Vagina (tissue), 2 donors: Measurements from ENCODE around the gene KCNJ18. TPM values are rescaled to one million over a fixed set of nuclear protein-coding genes. Genes with fewer than 3 reads are reported as not detected.
"Not testable (repeated sequence)": the region's sequence is repeated elsewhere in the genome, so short reads cannot be mapped to it uniquely, and the experiment has no call there.

ENCODE experiments used
- DNase-seq, 2 donors: peaks; one replicate each; pipeline ENCODE4 v3.0.0-alpha.2; 2017; ENCODE audit errors: extremely low spot score in 2 of 2
- H3K27ac ChIP-seq: fragments of 200-600 bp; sonication (generic); one replicate; pipeline ENCODE4 v1.5.1; 2019
- H3K27me3 ChIP-seq: fragments of 200-600 bp; sonication (generic); one replicate; pipeline ENCODE4 v1.5.1; 2019
- H3K36me3 ChIP-seq, 2 donors: fragments of 200-600 bp; sonication (generic); one replicate each; pipeline ENCODE4 v1.5.1; 2017 to 2019
- H3K4me1 ChIP-seq: fragments of 200-600 bp; sonication (generic); one replicate; pipeline ENCODE4 v1.5.1; 2019
- H3K4me3 ChIP-seq, 2 donors: fragments of 200-600 bp; sonication (generic); 1 replicate in 1 of 2; 2 replicates in 1 of 2; pipeline ENCODE4 v1.5.1; 2016 to 2019
- H3K9me3 ChIP-seq: fragments of 200-600 bp; sonication (generic); one replicate; pipeline ENCODE4 v1.5.1; 2019
- CTCF ChIP-seq, 3 experiments: fragments of 450-650 bp in 2 of 3; fragments of 200-600 bp in 1 of 3; sonication (generic) in 1 of 3; IDR thresholded peaks; one replicate each; pipeline ENCODE4 v1.5.1; 2017 to 2019; ENCODE audit warnings: antibody characterized with exemption in 3 of 3, mild to moderate bottlenecking in 2 of 3, moderate library complexity in 2 of 3
- POLR2A ChIP-seq, 2 donors: fragments of 450-650 bp; IDR thresholded peaks; one replicate each; pipeline ENCODE4 v1.6.1; 2017; ENCODE audit warnings: antibody characterized with exemption in 2 of 2, mild to moderate bottlenecking in 2 of 2, moderate library complexity in 2 of 2
- POLR2AphosphoS5 ChIP-seq, 2 donors: sonication (generic); formaldehyde crosslinking; IDR thresholded peaks; one replicate each; pipeline ENCODE4 v1.9.0; 2017; ENCODE audit warnings: antibody characterized with exemption in 2 of 2, mild to moderate bottlenecking in 2 of 2, low read depth in 1 of 2; ENCODE audit not compliant: insufficient read depth in 1 of 2
- intact Hi-C: fragments of 100-400 bp; cut with DNase I; formaldehyde crosslinking; loops from one replicate; pipeline ENCODE4 v1.15.1; 2023
- total RNA-seq: library from RNA; depleted of rRNA; stranded (reverse); fragments of >200 nt; gene quantifications from one replicate; pipeline ENCODE4 v1.2.3, GENCODE V29; 2016

The KCNJ18 gene
- total RNA-seq, 1 donor from 2014 or later = not detected

GRCh38 chr17:21683897-21684296, 8.4 kb upstream of the KCNJ18 start:
- intact Hi-C loops, H3K27ac ChIP-seq, H3K27me3 ChIP-seq, H3K4me1 ChIP-seq, H3K4me3 ChIP-seq, H3K9me3 ChIP-seq, H3K36me3 ChIP-seq, DNase-seq: not testable (repeated sequence)

- H3K9me3 ChIP-seq, H3K36me3 ChIP-seq, H3K4me3 ChIP-seq, H3K4me1 ChIP-seq, DNase-seq, H3K27ac ChIP-seq, H3K27me3 ChIP-seq, intact Hi-C loops: not testable (repeated sequence)
Observed at GRCh38 chr17:21684384-21684783, 7.9 kb upstream of the KCNJ18 start.

GRCh38 chr17:21685061-21685795, 7.1 kb upstream of the KCNJ18 start:
- H3K4me3 ChIP-seq, H3K27ac ChIP-seq, H3K27me3 ChIP-seq, H3K36me3 ChIP-seq, H3K9me3 ChIP-seq, DNase-seq, H3K4me1 ChIP-seq: not testable (repeated sequence)
- intact Hi-C loops = loop anchor here (5.0 kb wide), 1 partner anchor 283 kb away; no protein-coding TSS in a partner anchor

- intact Hi-C loops = loop anchor here (5.0 kb wide), 1 partner anchor 284 kb away; no protein-coding TSS in a partner anchor
- TF ChIP-seq POLR2A (IDR thresholded peaks at IDR 0.05) = no peak
- no peak for TF ChIP-seq POLR2AphosphoS5 (IDR thresholded peaks at IDR 0.05; ENCODE audit: insufficient read depth in 1 of 2, low read depth in 1 of 2)
- TF ChIP-seq CTCF (IDR thresholded peaks at IDR 0.05) = no peak
- no peak for DNase-seq
- H3K4me3 ChIP-seq = no peak overlapping the region
- no peak overlapping the region for H3K27ac ChIP-seq
- H3K27me3 ChIP-seq = no peaks in the 10 kb centered on the region
- no peaks in the 10 kb centered on the region for H3K4me1 ChIP-seq
- H3K36me3 ChIP-seq = no peaks in the 10 kb centered on the region
- H3K9me3 ChIP-seq = no peaks in the 10 kb centered on the region
Observed at GRCh38 chr17:21686165-21687015, 5.9 kb upstream of the KCNJ18 start.

GRCh38 chr17:21687136-21687953, 5.0 kb upstream of the KCNJ18 start:
- TF ChIP-seq CTCF (IDR thresholded peaks at IDR 0.05) (no peak), POLR2AphosphoS5 (IDR thresholded peaks at IDR 0.05; ENCODE audit: insufficient read depth in 1 of 2, low read depth in 1 of 2) (no peak), POLR2A (IDR thresholded peaks at IDR 0.05) (no peak)
- H3K4me3 ChIP-seq = no peak overlapping the region
- H3K36me3 ChIP-seq = no peaks in the 10 kb centered on the region
- H3K27ac ChIP-seq = no peak overlapping the region
- no peaks in the 10 kb centered on the region for H3K9me3 ChIP-seq
- H3K27me3 ChIP-seq = no peaks in the 10 kb centered on the region
- intact Hi-C loops = loop anchor here (5.0 kb wide), 1 partner anchor 285 kb away; no protein-coding TSS in a partner anchor
- no peak for DNase-seq
- H3K4me1 ChIP-seq = no peaks in the 10 kb centered on the region

GRCh38 chr17:21688293-21688949, 3.9 kb upstream of the KCNJ18 start:
- Histone ChIP-seq H3K36me3 (no peaks in the 10 kb centered on the region), H3K27ac (no peak overlapping the region), H3K27me3 (no peaks in the 10 kb centered on the region), H3K9me3 (no peaks in the 10 kb centered on the region), H3K4me1 (no peaks in the 10 kb centered on the region), H3K4me3 (no peak overlapping the region)
- intact Hi-C loops = loop anchor here (5.0 kb wide), 1 partner anchor 286 kb away; no protein-coding TSS in a partner anchor
- DNase-seq = no peak
- no peak for TF ChIP-seq POLR2AphosphoS5 (IDR thresholded peaks at IDR 0.05; ENCODE audit: insufficient read depth in 1 of 2, low read depth in 1 of 2)
- TF ChIP-seq POLR2A (IDR thresholded peaks at IDR 0.05) = no peak
- TF ChIP-seq CTCF (IDR thresholded peaks at IDR 0.05) = no peak
